HL-60/S4 (cell line): ENCODE measurements around the gene UBL7.
"Not testable (repeated sequence)": the region's sequence is repeated elsewhere in the genome, so short reads cannot be mapped to it uniquely, and the experiment has no call there.

ENCODE experiments used
- in situ Hi-C: fragments of 300-500 bp; cut with MboI; formaldehyde crosslinking; loops from 2 replicates; pipeline ENCODE4 v1.14.3; 2022; ENCODE audit warnings: low sequenced_read_pairs

The UBL7 gene

DNA sequence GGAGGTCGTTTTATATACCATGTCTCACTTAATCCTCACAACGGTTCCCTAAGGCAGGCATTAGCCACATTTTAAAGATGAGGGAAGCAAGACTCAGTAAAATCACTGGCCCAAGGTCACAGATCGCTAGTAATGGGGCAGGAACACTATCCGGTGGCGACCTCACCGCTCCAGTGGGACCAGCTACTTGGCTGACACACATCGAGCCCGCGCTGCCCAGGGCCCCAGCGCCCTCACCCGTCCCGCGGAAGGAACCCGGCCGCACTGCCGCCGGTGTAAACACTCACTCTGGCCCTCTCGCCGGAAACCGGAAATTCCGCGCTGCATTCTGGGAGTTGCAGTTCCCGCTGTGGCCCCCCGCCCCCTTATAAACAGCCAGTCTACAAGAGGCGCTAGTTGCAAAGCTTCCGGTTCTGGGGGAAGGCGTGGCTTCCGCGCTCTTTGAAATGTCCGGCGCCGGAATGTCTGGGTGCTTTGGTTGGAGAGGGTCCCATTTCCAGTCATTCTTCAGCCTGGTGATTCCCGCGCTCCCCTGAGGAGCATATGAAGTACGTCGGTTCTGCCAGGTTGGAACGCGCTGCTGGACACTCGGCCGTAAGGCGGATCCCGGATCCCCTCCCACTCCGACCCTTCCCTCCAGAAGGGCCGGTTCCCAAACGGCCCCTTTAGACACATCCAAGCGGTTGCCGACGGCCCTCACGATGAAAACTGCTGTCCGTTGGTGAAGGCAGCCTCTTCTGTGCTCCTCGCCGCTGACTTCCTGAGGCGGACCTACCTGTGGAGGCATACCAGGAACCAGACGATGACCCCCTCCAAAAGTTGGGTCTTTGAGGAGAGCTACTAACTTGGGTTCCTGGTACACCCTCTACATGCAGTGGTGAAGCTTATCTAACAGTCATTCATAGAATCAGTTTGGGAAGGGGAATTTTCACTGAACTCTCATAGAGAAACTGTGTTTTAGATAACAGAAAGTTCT is at the start of gene UBL7:
Gene UBL7, minus strand, starts transcription at position 290 of the 976 bp plus-strand sequence. CDS start 2,293 bp downstream, outside the sequence.
- in situ Hi-C loops: no loop called here

- in situ Hi-C loops: no loop called here
These were observed 45.5 kb upstream of the UBL7 start for GRCh38 chr15:74506515-74506840.

DNA sequence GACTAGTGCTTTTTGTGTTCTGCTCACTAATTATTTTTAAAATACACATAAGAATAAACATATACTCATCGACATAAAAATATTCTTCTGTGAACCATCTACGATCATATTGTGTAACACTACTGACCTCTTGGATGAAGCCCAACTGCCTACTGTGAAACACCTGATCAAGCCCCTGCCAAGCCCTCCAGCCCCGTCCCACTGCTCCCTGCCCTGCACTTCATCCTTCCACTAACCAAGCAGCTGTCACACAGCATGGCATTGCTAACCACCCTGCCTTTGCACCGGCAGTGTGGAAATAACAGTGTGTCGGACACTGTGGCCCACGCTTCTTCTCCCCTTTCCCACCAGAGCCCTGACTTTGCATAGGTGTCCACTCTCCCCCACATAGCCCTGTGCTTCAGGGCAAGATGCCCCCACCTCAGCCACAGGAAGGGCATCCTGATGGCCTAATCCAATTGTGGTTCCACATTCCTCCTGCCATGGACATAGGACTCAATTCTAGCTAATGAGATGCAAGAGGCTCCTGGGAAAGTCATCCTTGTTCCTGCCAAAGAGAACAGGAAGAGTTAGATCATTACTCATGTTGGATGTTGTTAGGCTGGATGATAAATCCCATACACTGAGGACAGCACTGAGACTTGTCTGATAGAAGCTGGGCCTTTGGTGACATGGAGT is 45.0 kb upstream of the UBL7 start:
- in situ Hi-C loops: no loop called here

DNA sequence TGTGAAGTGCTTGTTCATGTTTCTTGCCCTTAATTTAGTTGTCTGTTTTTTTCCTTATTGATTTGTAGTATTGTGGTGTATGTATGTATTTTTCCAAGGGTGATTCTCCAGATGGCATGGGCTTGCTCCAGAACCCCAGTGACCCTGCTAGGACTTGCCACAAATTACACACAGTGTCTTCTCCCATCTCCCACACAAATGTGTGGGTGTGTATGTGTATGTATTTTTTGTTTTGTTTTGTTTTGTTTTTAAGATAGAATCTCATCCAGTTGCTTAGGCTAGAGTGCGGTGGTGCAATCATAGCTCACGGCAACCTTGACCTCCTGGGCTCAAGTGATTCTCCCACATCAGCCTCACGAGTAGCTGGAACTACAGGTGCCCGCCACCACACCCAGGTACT is 43.9 kb upstream of the UBL7 start:
- in situ Hi-C loops: no loop called here

DNA sequence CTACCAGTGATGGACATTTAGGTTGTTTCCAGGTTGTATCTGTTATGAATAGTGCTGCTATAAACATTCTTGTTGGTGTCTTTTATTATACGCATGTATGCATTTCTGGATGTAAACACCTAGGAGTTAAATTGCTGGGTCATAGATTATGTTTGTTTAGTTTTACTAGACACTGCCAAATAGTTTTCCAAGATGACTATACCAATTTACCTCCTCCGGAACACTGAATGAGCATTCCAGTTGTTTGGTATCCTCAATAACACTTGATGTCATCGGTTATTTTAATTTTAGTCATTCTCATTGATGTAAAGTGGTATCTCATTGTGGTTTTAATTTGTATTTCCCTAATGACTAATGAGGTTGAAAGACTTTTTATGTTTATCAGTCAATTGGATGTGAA is 43.5 kb upstream of the UBL7 start:
- in situ Hi-C loops: no loop called here

GRCh38 chr15:74502301-74502700 is 41.3 kb upstream of the UBL7 start:
- in situ Hi-C loops: no loop called here

- in situ Hi-C loops: no loop called here
These were observed 39.4 kb upstream of the UBL7 start for GRCh38 chr15:74500401-74500800.

GRCh38 chr15:74499366-74499765 is 38.4 kb upstream of the UBL7 start:
- in situ Hi-C loops: no loop called here

- in situ Hi-C loops: no loop called here
These were observed 36.6 kb upstream of the UBL7 start for GRCh38 chr15:74497584-74497983.

DNA sequence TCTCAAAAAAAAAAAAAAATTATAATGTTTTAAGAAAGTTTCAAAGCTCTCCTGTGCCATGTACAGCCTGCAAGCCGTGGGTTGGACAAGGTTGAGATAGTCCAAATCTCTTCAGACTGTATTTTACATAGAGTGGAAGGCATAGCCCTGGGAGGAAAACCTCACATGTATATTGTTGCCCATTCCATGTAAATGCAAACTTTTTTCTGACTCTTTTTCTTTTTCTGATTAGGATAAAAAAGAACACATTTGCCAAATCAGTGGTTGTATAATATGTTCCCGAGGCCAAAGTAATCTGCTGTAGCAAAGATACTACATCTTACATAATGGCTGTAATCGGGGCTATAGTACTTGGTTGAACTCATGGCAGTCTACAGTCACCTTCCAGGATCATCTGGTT is 35.7 kb upstream of the UBL7 start:
- in situ Hi-C loops: no loop called here

DNA sequence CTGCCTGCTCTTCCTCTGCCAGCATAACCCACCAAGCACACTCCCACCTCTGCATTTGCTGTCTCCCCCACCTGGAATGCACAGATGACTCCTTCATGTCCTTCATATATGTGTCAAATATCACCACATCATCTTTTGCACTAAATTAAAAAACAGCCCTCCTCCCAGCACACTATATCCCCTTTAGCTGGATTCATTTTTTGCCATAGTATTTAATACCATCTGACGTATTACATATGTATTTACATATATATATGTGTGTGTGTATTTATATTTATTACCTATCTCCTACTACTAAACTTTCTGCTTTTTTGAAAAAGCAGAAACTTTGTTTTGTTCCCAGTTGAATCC is 29.4 kb upstream of the UBL7 start:
- in situ Hi-C loops: no loop called here

DNA sequence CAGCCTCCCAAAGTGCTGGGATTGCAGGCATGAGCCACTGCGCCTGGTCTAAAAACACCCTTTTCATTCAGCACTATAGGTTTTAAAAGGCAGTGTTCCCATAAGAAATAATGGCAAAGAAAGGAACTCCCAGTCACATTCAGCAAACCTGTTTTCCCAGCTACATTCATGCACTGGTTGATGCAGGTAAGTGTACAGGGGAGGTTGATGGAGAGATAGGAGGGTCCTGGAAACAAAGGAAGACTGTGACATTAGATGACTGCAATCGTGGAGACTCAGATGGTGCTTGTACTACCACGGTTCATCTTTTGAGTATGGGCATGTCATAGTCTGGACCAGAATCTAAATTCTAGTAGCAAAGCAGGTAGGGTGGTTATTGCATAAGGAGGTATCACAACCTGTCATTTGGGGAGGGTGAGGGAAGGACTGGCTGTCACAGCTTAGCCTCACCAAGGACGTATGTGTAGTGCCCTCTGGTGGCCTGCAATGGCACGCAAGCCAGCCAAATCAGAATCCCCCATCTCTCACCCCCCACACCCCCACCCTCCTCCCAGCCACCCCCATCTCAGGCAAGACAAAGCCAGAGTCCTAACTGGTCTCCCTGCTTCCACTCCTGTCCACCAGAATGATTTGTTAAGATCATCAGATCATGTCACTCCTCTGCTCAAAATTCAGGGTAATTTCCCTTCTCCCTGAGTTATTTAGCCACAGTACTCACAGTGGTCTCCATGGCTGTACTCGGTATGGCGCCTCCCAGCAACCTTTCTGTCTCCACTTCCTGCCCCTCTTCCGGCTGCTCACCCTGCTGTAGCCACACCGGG is 28.8 kb upstream of the UBL7 start:
- in situ Hi-C loops: no loop called here

- in situ Hi-C loops: no loop called here
These were observed 27.8 kb upstream of the UBL7 start for GRCh38 chr15:74488776-74489175.

GRCh38 chr15:74482661-74483060 is 21.7 kb upstream of the UBL7 start:
- in situ Hi-C loops: no loop called here

DNA sequence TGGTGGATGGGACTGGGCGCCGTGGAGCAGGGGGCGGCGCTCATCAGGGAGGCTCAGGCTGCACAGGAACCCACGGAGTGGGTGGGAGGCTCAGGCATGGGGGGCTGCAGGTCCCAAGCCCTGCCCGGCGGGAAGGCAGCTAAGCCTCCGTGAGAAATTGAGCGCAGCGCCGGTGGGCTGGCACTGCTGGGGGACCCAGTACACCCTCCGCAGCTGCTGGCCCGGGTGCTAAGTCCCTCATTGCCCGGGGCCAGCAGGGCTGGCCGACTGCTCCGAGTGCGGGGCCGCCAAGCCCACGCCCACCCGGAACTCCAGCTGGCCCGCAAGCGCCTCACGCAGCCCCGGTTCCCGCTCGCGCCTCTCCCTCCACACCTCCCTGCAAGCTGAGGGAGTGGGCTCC is 19.4 kb upstream of the UBL7 start:
- in situ Hi-C loops: not testable (repeated sequence)

DNA sequence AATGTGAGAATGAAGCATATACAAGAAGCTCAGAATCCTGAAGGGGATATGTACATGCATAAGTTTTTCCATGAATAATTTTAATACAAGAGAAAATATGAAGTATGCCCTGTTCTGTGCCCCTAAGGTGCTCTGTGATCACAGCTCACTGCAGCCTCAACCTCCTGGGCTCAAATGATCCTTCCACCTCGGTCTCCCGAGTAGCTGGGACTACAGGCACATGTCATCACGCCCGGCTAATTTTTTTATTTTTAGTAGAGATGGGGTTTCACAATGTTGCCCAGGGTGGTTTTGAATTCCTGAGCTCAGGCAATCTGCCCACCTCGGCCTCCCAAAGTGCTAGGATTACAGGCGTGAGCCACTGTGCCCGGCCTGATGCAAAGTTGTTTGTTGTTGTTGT is 10.7 kb upstream of the UBL7 start:
- in situ Hi-C loops: not testable (repeated sequence)

DNA sequence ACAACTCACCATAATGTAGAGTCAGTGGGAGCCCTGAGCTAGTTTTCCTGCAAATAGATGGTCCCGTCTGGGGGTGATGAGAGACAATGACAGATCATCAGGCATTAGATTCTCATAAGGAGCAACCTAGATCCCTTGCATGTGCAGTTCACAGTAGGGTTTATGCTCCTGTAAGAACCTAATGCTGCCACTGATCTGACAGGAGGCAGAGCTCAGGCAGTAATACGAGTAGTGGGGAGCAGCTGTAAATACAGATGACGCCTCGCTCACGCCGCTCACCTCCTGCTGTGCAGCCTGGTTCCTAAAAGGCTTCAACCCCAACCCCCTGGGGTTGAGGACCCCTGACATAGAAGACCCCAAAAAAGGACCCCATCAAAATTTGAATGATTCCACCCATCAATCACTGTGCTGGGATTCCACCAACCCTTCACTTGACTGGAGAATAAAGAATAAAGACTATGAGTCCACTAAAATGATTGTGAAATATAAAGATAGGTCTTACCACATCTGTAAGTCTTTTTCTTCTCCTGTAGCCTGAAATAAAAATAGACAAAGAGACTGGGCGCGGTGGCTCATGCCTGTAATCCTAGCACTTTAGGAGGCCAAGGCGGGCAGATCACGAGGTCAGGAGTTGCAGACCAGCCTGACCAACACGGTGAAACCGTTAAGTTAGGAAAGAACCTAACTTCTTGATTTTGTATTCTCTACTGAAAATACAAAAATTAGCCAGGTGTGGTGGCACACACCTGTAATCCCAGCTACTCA is 9.9 kb upstream of the UBL7 start:
- in situ Hi-C loops: no loop called here

GRCh38 chr15:74468341-74469032 is 7.5 kb upstream of the UBL7 start:
- in situ Hi-C loops: no loop called here

- in situ Hi-C loops: no loop called here
These were observed 5.6 kb upstream of the UBL7 start for GRCh38 chr15:74466570-74466969.

GRCh38 chr15:74464897-74465296 is 3.9 kb upstream of the UBL7 start:
- in situ Hi-C loops: no loop called here
